HCT116 (cell line): Measurements from ENCODE around the gene LSP1. TPM values are rescaled to one million over a fixed set of nuclear protein-coding genes. Genes with fewer than 3 reads are reported as not detected.

ENCODE experiments used
- ATAC-seq: fragments of 200-7000 bp; cut with Tn5 transposase; 2 replicates; pipeline ENCODE4 v1.9.1; 2020; ENCODE audit warnings: mild to moderate bottlenecking, moderate library complexity
- BruUV-seq: library from RNA; stranded (reverse); fragments of 400-500 nt; replicated peaks from 2 replicates; lab custom pipeline; 2021; lab: Mats Ljungman, UMichigan
- CTCF ChIA-PET: fragments of 300-600 bp; sonication (Branson Sonifier 250); formaldehyde crosslinking; loops from one replicate; lab custom pipeline; 2021; ENCODE audit warnings: antibody characterized with exemption; lab: Charles Lee
- POLR2A ChIA-PET: fragments of 300-600, 350-600 bp; sonication (Branson Sonifier 250); formaldehyde crosslinking; loops from one replicate; lab custom pipeline; 2021; ENCODE audit warnings: antibody characterized with exemption; lab: Charles Lee
- RAD21 ChIA-PET, 2 experiments: fragments of 300-600 bp; sonication (Branson Sonifier 250); formaldehyde crosslinking; loops; one replicate each; lab custom pipeline; 2023; ENCODE audit warnings: low total read pairs in 2 of 2; ENCODE audit not compliant: uncharacterized antibody in 2 of 2, unreplicated experiment in 2 of 2, low non-redundant PET in 1 of 2; lab: Charles Lee
- DNase-seq: peaks from one replicate; pipeline ENCODE4 v3.0.0-alpha.2; 2010; ENCODE audit warnings: low read depth, low spot score
- H2AFZ ChIP-seq: fragments of 200-600 bp; shearing (Covaris generic), sonication (generic); 2 replicates; pipeline ENCODE4 v1.6.1; 2017; ENCODE audit warnings: low read depth, mixed run types, mixed read lengths, antibody characterized with exemption, low read length; ENCODE audit not compliant: poor library complexity, severe bottlenecking
- H3K27ac ChIP-seq: 2 replicates; pipeline ENCODE4 v1.5.1; 2012; ENCODE audit warnings: low read depth, low read length
- H3K27me3 ChIP-seq: fragments of 200-600 bp; sonication (generic); 2 replicates; pipeline ENCODE4 v1.6.1; 2016; ENCODE audit warnings: mixed run types, low read length, mixed read lengths; ENCODE audit not compliant: insufficient read depth
- H3K36me3 ChIP-seq, 2 experiments: fragments of 200-500 bp in 1 of 2; fragments of 200-600 bp in 1 of 2; sonication (Bioruptor generic) in 1 of 2; sonication (generic) in 1 of 2; 2 replicates each; pipeline versions ENCODE4 v1.5.1 to v1.6.1; 2014 to 2016; ENCODE audit warnings: low read length in 2 of 2, inconsistent platforms in 1 of 2, mixed read lengths in 1 of 2, mixed run types in 1 of 2; ENCODE audit not compliant: insufficient read depth in 2 of 2, control insufficient read depth in 1 of 2
- H3K4me1 ChIP-seq, 2 experiments: fragments of 200-600 bp in 1 of 2; sonication (generic) in 1 of 2; 2 replicates each; pipeline versions ENCODE4 v1.5.1 to v1.6.1; 2012 to 2017; ENCODE audit warnings: low read length in 2 of 2, inconsistent platforms in 1 of 2, mild to moderate bottlenecking in 1 of 2, mixed read lengths in 1 of 2, mixed run types in 1 of 2, moderate library complexity in 1 of 2; ENCODE audit not compliant: insufficient read depth in 2 of 2, control insufficient read depth in 1 of 2
- H3K4me2 ChIP-seq: fragments of 200-600 bp; sonication (generic); 2 replicates; pipeline ENCODE4 v1.6.1; 2017; ENCODE audit warnings: mixed run types, low read length, mixed read lengths
- H3K4me3 ChIP-seq, 2 experiments: fragments of 200-600 bp in 1 of 2; sonication (generic) in 1 of 2; replicated peaks in 1 of 2; 2 replicates each; pipeline ENCODE4 v1.5.1; 2011 to 2016; ENCODE audit warnings: low read length in 2 of 2, control low read depth in 1 of 2, low read depth in 1 of 2, mild to moderate bottlenecking in 1 of 2, mixed read lengths in 1 of 2, mixed run types in 1 of 2
- H3K79me2 ChIP-seq: fragments of 200-600 bp; sonication (generic); 2 replicates; pipeline ENCODE4 v1.6.1; 2017; ENCODE audit warnings: mild to moderate bottlenecking, mixed run types, low read length, moderate library complexity, mixed read lengths; ENCODE audit not compliant: insufficient read depth
- H3K9ac ChIP-seq: fragments of 200-600 bp; sonication (generic); 2 replicates; pipeline ENCODE4 v1.6.1; 2016; ENCODE audit warnings: low read length, mixed read lengths
- H3K9me2 ChIP-seq: fragments of 200-600 bp; sonication (generic), shearing (Covaris generic); 2 replicates; pipeline ENCODE4 v1.6.1; 2017; ENCODE audit warnings: mixed run types, mild to moderate bottlenecking, moderate library complexity; ENCODE audit not compliant: insufficient read depth
- H3K9me3 ChIP-seq, 2 experiments: fragments of 200-500 bp in 1 of 2; fragments of 200-600 bp in 1 of 2; sonication (Bioruptor generic) in 1 of 2; sonication (generic) in 1 of 2; 2 replicates each; pipeline ENCODE4 v1.6.1; 2014 to 2017; ENCODE audit warnings: low read length in 2 of 2, mixed read lengths in 2 of 2, inconsistent platforms in 1 of 2, low read depth in 1 of 2, mild to moderate bottlenecking in 1 of 2, mixed run types in 1 of 2, moderate library complexity in 1 of 2; ENCODE audit not compliant: control insufficient read depth in 1 of 2, insufficient read depth in 1 of 2
- H4K20me1 ChIP-seq: fragments of 200-600 bp; sonication (generic), shearing (Covaris generic); 2 replicates; pipeline ENCODE4 v1.6.1; 2017; ENCODE audit warnings: mixed run types, mild to moderate bottlenecking, moderate library complexity; ENCODE audit not compliant: insufficient read depth
- ATF3 ChIP-seq: IDR thresholded peaks from 2 replicates; pipeline ENCODE4 v1.6.1; 2012
- CTCF ChIP-seq, 3 experiments: fragments of 200-600 bp in 1 of 3; sonication (generic) in 1 of 3; IDR thresholded peaks in 2 of 3; conservative IDR thresholded peaks in 1 of 3; 2 replicates each; pipeline ENCODE4 v1.5.1; 2012 to 2017; ENCODE audit warnings: low read depth in 2 of 3, low read length in 2 of 3, antibody characterized with exemption in 1 of 3, borderline replicate concordance in 1 of 3, control low read depth in 1 of 3, mild to moderate bottlenecking in 1 of 3, mixed read lengths in 1 of 3, mixed run types in 1 of 3, moderate library complexity in 1 of 3; ENCODE audit not compliant: insufficient read depth in 1 of 3
- EGR1 ChIP-seq: IDR thresholded peaks from 2 replicates; pipeline ENCODE4 v1.6.1; 2012; ENCODE audit warnings: low read depth
- ELF1 ChIP-seq: IDR thresholded peaks from 2 replicates; pipeline ENCODE4 v1.6.1; 2012; ENCODE audit warnings: low read depth, borderline replicate concordance
- EZH2 ChIP-seq: fragments of 200-600 bp; sonication (generic); IDR thresholded peaks from 2 replicates; pipeline ENCODE4 v1.6.1; 2017; ENCODE audit warnings: antibody characterized with exemption, mixed run types
- EZH2phosphoT487 ChIP-seq: fragments of 200-600 bp; IDR thresholded peaks from 2 replicates; pipeline ENCODE4 v1.6.1; 2018; ENCODE audit warnings: antibody characterized with exemption, borderline replicate concordance
- FOSL1 ChIP-seq: IDR thresholded peaks from 2 replicates; pipeline ENCODE4 v1.6.1; 2012; ENCODE audit warnings: low read depth
- MAX ChIP-seq: IDR thresholded peaks from 2 replicates; pipeline ENCODE4 v1.6.1; 2012
- POLR2A ChIP-seq: IDR thresholded peaks from 2 replicates; pipeline ENCODE4 v1.7.0; 2011; ENCODE audit warnings: borderline replicate concordance; ENCODE audit not compliant: insufficient read depth, insufficient read length; ENCODE audit errors: extremely low read depth
- RAD21 ChIP-seq: IDR thresholded peaks from 2 replicates; pipeline ENCODE4 v1.6.1; 2012; ENCODE audit warnings: low read depth, mild to moderate bottlenecking
- REST ChIP-seq: IDR thresholded peaks from 2 replicates; pipeline ENCODE4 v1.6.1; 2012; ENCODE audit warnings: low read depth
- SIN3A ChIP-seq: IDR thresholded peaks from 2 replicates; pipeline ENCODE4 v1.6.1; 2012; ENCODE audit warnings: low read depth
- SP1 ChIP-seq: IDR thresholded peaks from 2 replicates; pipeline ENCODE4 v1.6.1; 2012; ENCODE audit warnings: low read depth
- SRF ChIP-seq: IDR thresholded peaks from 2 replicates; pipeline ENCODE4 v1.6.1; 2012; ENCODE audit warnings: low read depth
- TCF7L2 ChIP-seq: IDR thresholded peaks from 2 replicates; pipeline ENCODE4 v1.7.0; 2011; ENCODE audit warnings: borderline replicate concordance, inconsistent platforms; ENCODE audit not compliant: insufficient read depth, insufficient read length; ENCODE audit errors: extremely low read depth
- YY1 ChIP-seq: IDR thresholded peaks from 2 replicates; pipeline ENCODE4 v1.6.1; 2011; ENCODE audit warnings: low read length, low read depth, moderate library complexity, mild to moderate bottlenecking; ENCODE audit not compliant: insufficient replicate concordance; ENCODE audit errors: extremely low read depth
- ZBTB33 ChIP-seq: IDR thresholded peaks from 2 replicates; pipeline ENCODE4 v1.6.1; 2011; ENCODE audit warnings: mild to moderate bottlenecking, low read length, moderate library complexity; ENCODE audit not compliant: insufficient replicate concordance; ENCODE audit errors: extremely low read depth
- ZFX ChIP-seq: fragments of 450-650 bp; IDR thresholded peaks from 2 replicates; pipeline ENCODE4 v1.6.1; 2017
- ZNF274 ChIP-seq: fragments of 200-500 bp; sonication (Bioruptor generic); IDR thresholded peaks from 2 replicates; pipeline ENCODE4 v1.6.1; 2014; ENCODE audit warnings: mild to moderate bottlenecking, low read depth, low read length, inconsistent platforms
- intact Hi-C: fragments of 100-400 bp; cut with micrococcal nuclease; formaldehyde crosslinking; loops from 2 replicates; pipeline ENCODE4 v1.10.0; 2022
- total RNA-seq: library from RNA; stranded (reverse); gene quantifications from one replicate; pipeline ENCODE4 v1.2.1, GENCODE V29; 2021; ENCODE audit not compliant: unreplicated experiment

LSP1 gene
- total RNA-seq, 1 experiment from 2014 or later, result 1.3 TPM

- ChIA-PET POLR2A (no interaction called here), CTCF (interaction anchor here (1.1 kb wide), 1 partner anchor 17 kb away, joined by 3 read pairs; no protein-coding TSS in a partner anchor), RAD21 (no interaction called here)
- TF ChIP-seq EGR1 (no peak), FOSL1 (no peak), MAX (no peak), ZBTB33 (no peak), SRF (no peak), YY1 (no peak), ZFX (no peak), TCF7L2 (no peak), CTCF (IDR thresholded peaks at IDR 0.05 in 2 of 3, conservative IDR thresholded peaks at IDR 0.05 in 1 of 3; ENCODE audit: borderline replicate concordance in 1 of 3, insufficient read depth in 1 of 3, low read depth in 2 of 3, low read length in 2 of 3) (no peak), SP1 (no peak), EZH2phosphoT487 (no peak), RAD21 (no peak), SIN3A (no peak), ATF3 (no peak), REST (no peak), ELF1 (no peak), ZNF274 (no peak), EZH2 (no peak), POLR2A (no peak)
- peaks cover 4 to 6% of the 10 kb centered on the region in 2 experiments; a peak in 2 of 4 replicates for H3K9me3 ChIP-seq
- intact Hi-C loops, result no loop called here
- H3K4me2 ChIP-seq, result no peak overlapping the region
- no peaks in the 10 kb centered on the region for H4K20me1 ChIP-seq
- no TSS peak for BruUV-seq
- H3K27ac ChIP-seq, result no peak overlapping the region
- H3K79me2 ChIP-seq, result no peaks in the 10 kb centered on the region
- H3K4me3 ChIP-seq, result no peak overlapping the region
- no peaks in the 10 kb centered on the region for H3K36me3 ChIP-seq
- no peaks in the 10 kb centered on the region for H3K27me3 ChIP-seq
- H3K4me1 ChIP-seq, result no peaks in the 10 kb centered on the region
- DNase-seq (no peak), ATAC-seq (no peak)
- H3K9ac ChIP-seq, result no peak overlapping the region
- H3K9me2 ChIP-seq, result no peaks in the 10 kb centered on the region
- no peak overlapping the region for H2AFZ ChIP-seq
These were observed 37.6 kb upstream of the LSP1 start for GRCh38 chr11:1815311-1815710.
